Sigmoid colon (tissue), 4 donors: Measurements from ENCODE around the gene CYP4F2.

Source experiments
- POLR2AphosphoS5 ChIP-seq, 4 donors: sonication (generic); formaldehyde crosslinking; IDR thresholded peaks; one replicate each; pipeline ENCODE4 v1.6.1; 2017; ENCODE audit warnings: antibody characterized with exemption in 4 of 4
- TF ChIP-seq, protein P1 (sequence below), 4 experiments: fragments of 450-650 bp in 3 of 4; fragments of 200-600 bp in 1 of 4; IDR thresholded peaks; one replicate each; pipeline ENCODE4 v1.5.1; 2016 to 2019; ENCODE audit warnings: antibody characterized with exemption in 4 of 4, mild to moderate bottlenecking in 3 of 4, moderate library complexity in 2 of 4

DNA sequence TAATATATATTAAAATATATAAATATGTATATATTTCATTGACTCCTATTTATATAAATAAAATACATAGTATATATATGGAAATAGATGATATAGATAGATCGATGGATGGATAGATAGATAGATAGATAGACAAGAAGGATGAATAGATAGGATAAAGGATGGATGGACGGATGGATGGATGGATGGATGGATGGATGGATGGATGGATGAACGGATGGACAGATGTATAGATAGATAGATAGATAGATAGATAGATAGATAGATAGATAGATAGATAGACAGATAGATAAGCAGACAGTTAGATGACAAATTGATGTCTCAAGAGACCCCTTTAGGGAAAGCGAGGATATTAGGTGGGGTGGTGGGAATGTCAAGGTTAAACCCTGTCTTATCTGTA, 21.4 kb upstream of the CYP4F2 start:
- TF ChIP-seq, protein P1, sequence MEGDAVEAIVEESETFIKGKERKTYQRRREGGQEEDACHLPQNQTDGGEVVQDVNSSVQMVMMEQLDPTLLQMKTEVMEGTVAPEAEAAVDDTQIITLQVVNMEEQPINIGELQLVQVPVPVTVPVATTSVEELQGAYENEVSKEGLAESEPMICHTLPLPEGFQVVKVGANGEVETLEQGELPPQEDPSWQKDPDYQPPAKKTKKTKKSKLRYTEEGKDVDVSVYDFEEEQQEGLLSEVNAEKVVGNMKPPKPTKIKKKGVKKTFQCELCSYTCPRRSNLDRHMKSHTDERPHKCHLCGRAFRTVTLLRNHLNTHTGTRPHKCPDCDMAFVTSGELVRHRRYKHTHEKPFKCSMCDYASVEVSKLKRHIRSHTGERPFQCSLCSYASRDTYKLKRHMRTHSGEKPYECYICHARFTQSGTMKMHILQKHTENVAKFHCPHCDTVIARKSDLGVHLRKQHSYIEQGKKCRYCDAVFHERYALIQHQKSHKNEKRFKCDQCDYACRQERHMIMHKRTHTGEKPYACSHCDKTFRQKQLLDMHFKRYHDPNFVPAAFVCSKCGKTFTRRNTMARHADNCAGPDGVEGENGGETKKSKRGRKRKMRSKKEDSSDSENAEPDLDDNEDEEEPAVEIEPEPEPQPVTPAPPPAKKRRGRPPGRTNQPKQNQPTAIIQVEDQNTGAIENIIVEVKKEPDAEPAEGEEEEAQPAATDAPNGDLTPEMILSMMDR (IDR thresholded peaks at IDR 0.05) = no peak
- TF ChIP-seq POLR2AphosphoS5 (IDR thresholded peaks at IDR 0.05) = no peak
